Tibial nerve (tissue), 4 donors: Measurements from ENCODE around the gene BARHL1. TPM values are rescaled to one million over a fixed set of nuclear protein-coding genes. Genes with fewer than 3 reads are reported as not detected.

Experiments used
- DNase-seq, 2 donors: peaks; one replicate each; pipeline ENCODE4 v3.0.0-alpha.2; 2019; ENCODE audit warnings: low spot score in 2 of 2
- H3K27ac ChIP-seq, 4 donors: fragments of 200-600 bp; sonication (generic) in 3 of 4; one replicate each; pipeline ENCODE4 v1.5.1; 2017 to 2019; ENCODE audit warnings: mild to moderate bottlenecking in 1 of 4
- H3K27me3 ChIP-seq, 2 donors: fragments of 200-600 bp; sonication (generic) in 1 of 2; one replicate each; pipeline versions ENCODE4 v1.5.1 to v1.6.0; 2017 to 2019
- H3K36me3 ChIP-seq, 3 donors: fragments of 200-600 bp; sonication (generic); one replicate each; pipeline ENCODE4 v1.5.1; 2018 to 2019
- H3K4me1 ChIP-seq, 4 donors: fragments of 200-600 bp; sonication (generic) in 3 of 4; one replicate each; pipeline ENCODE4 v1.5.1; 2017 to 2019
- H3K4me3 ChIP-seq, 4 donors: fragments of 200-600 bp; sonication (generic) in 3 of 4; one replicate each; pipeline ENCODE4 v1.5.1; 2017 to 2019; ENCODE audit warnings: mild to moderate bottlenecking in 1 of 4, moderate library complexity in 1 of 4
- H3K9me3 ChIP-seq, 4 donors: fragments of 200-600 bp; sonication (generic) in 3 of 4; one replicate each; pipeline ENCODE4 v1.5.1; 2017 to 2019
- CTCF ChIP-seq, 5 experiments: fragments of 200-600 bp in 3 of 5; fragments of 450-650 bp in 2 of 5; sonication (generic) in 3 of 5; IDR thresholded peaks; one replicate each; pipeline ENCODE4 v1.5.1; 2016 to 2019; ENCODE audit warnings: antibody characterized with exemption in 5 of 5, mild to moderate bottlenecking in 3 of 5, moderate library complexity in 2 of 5
- EP300 ChIP-seq, 2 donors: sonication (generic); formaldehyde crosslinking; IDR thresholded peaks; one replicate each; pipeline ENCODE4 v1.6.1; 2017; ENCODE audit warnings: antibody characterized with exemption in 2 of 2, mild to moderate bottlenecking in 1 of 2
- POLR2A ChIP-seq, 2 donors: fragments of 450-650 bp; IDR thresholded peaks; one replicate each; pipeline ENCODE4 v1.6.1; 2017; ENCODE audit warnings: antibody characterized with exemption in 2 of 2, mild to moderate bottlenecking in 2 of 2, moderate library complexity in 2 of 2
- WGBS, 2 donors: methylation state at CpG; one replicate each; pipeline ENCODE4 v1.1.5; 2018; 5-methylcytosine and 5-hydroxymethylcytosine counted together
- total RNA-seq, 4 donors: library from RNA; depleted of rRNA; stranded (reverse); fragments of >200 nt; gene quantifications; one replicate each; pipeline ENCODE4 v1.1.0, GENCODE V29; 2016

BARHL1 gene
- total RNA-seq, 4 donors from 2014 or later, result not detected

DNA sequence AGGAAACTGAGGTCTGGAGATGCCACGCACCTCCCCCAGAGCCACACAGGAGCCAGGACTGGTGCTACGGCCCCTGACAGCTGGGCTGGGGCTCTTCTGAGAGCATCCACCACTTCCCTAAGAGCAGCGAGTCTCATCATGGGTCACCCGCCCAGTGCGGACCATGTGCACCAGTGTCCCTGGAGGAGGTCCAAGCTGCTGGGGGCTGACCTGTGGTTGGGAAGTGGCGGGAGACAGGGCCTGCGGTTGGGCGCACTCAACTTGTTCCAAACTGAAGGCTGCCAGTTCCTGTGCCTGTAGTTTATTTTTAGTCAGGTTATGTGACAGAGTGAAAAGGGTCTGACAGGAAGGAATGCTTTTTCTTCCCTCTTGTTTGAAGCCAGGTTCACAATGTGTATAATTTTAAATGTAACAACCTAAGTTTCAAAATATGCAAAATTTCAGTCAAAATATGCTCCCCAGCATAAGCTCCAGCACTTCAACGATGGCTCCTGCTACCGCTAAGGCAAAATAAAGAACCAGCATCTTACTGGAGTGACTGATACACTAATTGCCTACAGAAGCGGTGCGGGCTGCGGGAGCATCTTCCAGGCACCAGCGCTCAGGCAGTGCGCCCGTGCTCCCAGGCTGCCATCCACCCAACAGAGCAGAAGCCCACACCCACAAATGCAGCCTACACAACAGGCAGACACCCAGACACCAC lies 14.8 kb downstream of the BARHL1 start:
- H3K4me1 ChIP-seq, result no peaks in the 10 kb centered on the region
- TF ChIP-seq POLR2A (IDR thresholded peaks at IDR 0.05), result no peak
- TF ChIP-seq CTCF (IDR thresholded peaks at IDR 0.05), result no peak
- TF ChIP-seq EP300 (IDR thresholded peaks at IDR 0.05), result no peak
- DNase-seq, result no peak
- 91 to 92% methylated on average over 12 to 16 of the region's 16 CpGs for WGBS, 2 donors
- no peak overlapping the region for H3K27ac ChIP-seq
- H3K9me3 ChIP-seq, result no peaks in the 10 kb centered on the region
- H3K27me3 ChIP-seq, result peaks cover 0 to 8% of the 10 kb centered on the region in 2 donors
- peaks cover 0 to 94% (median 8%) of the 10 kb centered on the region in 3 donors for H3K36me3 ChIP-seq
- no peak overlapping the region for H3K4me3 ChIP-seq

- Histone ChIP-seq H3K9me3 (no peaks in the 10 kb centered on the region), H3K4me1 (no peaks in the 10 kb centered on the region), H3K27me3 (peaks cover 0 to 5% of the 10 kb centered on the region in 2 donors), H3K27ac (no peak overlapping the region), H3K36me3 (peaks cover 0 to 99% (median 0%) of the 10 kb centered on the region in 3 donors), H3K4me3 (no peak overlapping the region)
- DNase-seq, result no peak
- TF ChIP-seq POLR2A (IDR thresholded peaks at IDR 0.05), result no peak
- TF ChIP-seq EP300 (IDR thresholded peaks at IDR 0.05), result no peak
- TF ChIP-seq CTCF (IDR thresholded peaks at IDR 0.05), result no peak
- 92 to 98% methylated on average over 12 of the region's 12 CpGs for WGBS, 2 donors
Observed at GRCh38 chr9:132600326-132600984, 18.0 kb downstream of the BARHL1 start.

- 61 to 78% methylated on average over 3 of the region's 3 CpGs for whole genome bisulfite sequencing, 2 donors
- Histone ChIP-seq H3K27me3 (no peaks in the 10 kb centered on the region), H3K9me3 (no peaks in the 10 kb centered on the region), H3K4me1 (no peaks in the 10 kb centered on the region), H3K4me3 (no peak overlapping the region), H3K36me3 (peaks cover 0 to 100% (median 0%) of the 10 kb centered on the region in 3 donors), H3K27ac (no peak overlapping the region)
- DNase-seq, result no peak
- no peak for TF ChIP-seq POLR2A (IDR thresholded peaks at IDR 0.05)
- TF ChIP-seq CTCF (IDR thresholded peaks at IDR 0.05), result no peak
- no peak for TF ChIP-seq EP300 (IDR thresholded peaks at IDR 0.05)
Observed at GRCh38 chr9:132602207-132602606, 19.8 kb downstream of the BARHL1 start.

- Histone ChIP-seq H3K4me3 (no peak overlapping the region), H3K27ac (no peak overlapping the region), H3K4me1 (no peaks in the 10 kb centered on the region), H3K27me3 (no peaks in the 10 kb centered on the region), H3K36me3 (peaks cover 0 to 100% (median 17%) of the 10 kb centered on the region in 3 donors), H3K9me3 (no peaks in the 10 kb centered on the region)
- TF ChIP-seq EP300 (IDR thresholded peaks at IDR 0.05), result no peak
- TF ChIP-seq CTCF (IDR thresholded peaks at IDR 0.05), result no peak
- TF ChIP-seq POLR2A (IDR thresholded peaks at IDR 0.05), result no peak
- WGBS, 2 donors, result 94% methylated on average over 6 of the region's 6 CpGs
- no peak for DNase-seq
Observed at GRCh38 chr9:132605387-132605786, 23.0 kb downstream of the BARHL1 start.

- H3K9me3 ChIP-seq, result no peaks in the 10 kb centered on the region
- peaks cover 2 to 100% (median 17%) of the 10 kb centered on the region in 3 donors for H3K36me3 ChIP-seq
- WGBS, 2 donors, result 83 to 86% methylated on average over 6 of the region's 6 CpGs
- H3K27ac ChIP-seq, result no peak overlapping the region
- H3K27me3 ChIP-seq, result no peaks in the 10 kb centered on the region
- H3K4me3 ChIP-seq, result no peak overlapping the region
- no peaks in the 10 kb centered on the region for H3K4me1 ChIP-seq
- DNase-seq, result no peak
- no peak for TF ChIP-seq EP300 (IDR thresholded peaks at IDR 0.05)
- no peak for TF ChIP-seq CTCF (IDR thresholded peaks at IDR 0.05)
- TF ChIP-seq POLR2A (IDR thresholded peaks at IDR 0.05), result no peak
Observed at GRCh38 chr9:132606066-132606465, 23.7 kb downstream of the BARHL1 start.
